Tibial nerve (tissue), 4 donors: Measurements from ENCODE around the gene KCNJ6. TPM values are rescaled to one million over a fixed set of nuclear protein-coding genes. Genes with fewer than 3 reads are reported as not detected.
"Not testable (repeated sequence)": the region's sequence is repeated elsewhere in the genome, so short reads cannot be mapped to it uniquely, and the experiment has no call there.

Experiments used
- DNase-seq, 2 donors: peaks; one replicate each; pipeline ENCODE4 v3.0.0-alpha.2; 2019; ENCODE audit warnings: low spot score in 2 of 2
- H3K27ac ChIP-seq, 4 donors: fragments of 200-600 bp; sonication (generic) in 3 of 4; one replicate each; pipeline ENCODE4 v1.5.1; 2017 to 2019; ENCODE audit warnings: mild to moderate bottlenecking in 1 of 4
- H3K27me3 ChIP-seq, 2 donors: fragments of 200-600 bp; sonication (generic) in 1 of 2; one replicate each; pipeline versions ENCODE4 v1.5.1 to v1.6.0; 2017 to 2019
- H3K36me3 ChIP-seq, 3 donors: fragments of 200-600 bp; sonication (generic); one replicate each; pipeline ENCODE4 v1.5.1; 2018 to 2019
- H3K4me1 ChIP-seq, 4 donors: fragments of 200-600 bp; sonication (generic) in 3 of 4; one replicate each; pipeline ENCODE4 v1.5.1; 2017 to 2019
- H3K4me3 ChIP-seq, 4 donors: fragments of 200-600 bp; sonication (generic) in 3 of 4; one replicate each; pipeline ENCODE4 v1.5.1; 2017 to 2019; ENCODE audit warnings: mild to moderate bottlenecking in 1 of 4, moderate library complexity in 1 of 4
- H3K9me3 ChIP-seq, 4 donors: fragments of 200-600 bp; sonication (generic) in 3 of 4; one replicate each; pipeline ENCODE4 v1.5.1; 2017 to 2019
- CTCF ChIP-seq, 5 experiments: fragments of 200-600 bp in 3 of 5; fragments of 450-650 bp in 2 of 5; sonication (generic) in 3 of 5; IDR thresholded peaks; one replicate each; pipeline ENCODE4 v1.5.1; 2016 to 2019; ENCODE audit warnings: antibody characterized with exemption in 5 of 5, mild to moderate bottlenecking in 3 of 5, moderate library complexity in 2 of 5
- EP300 ChIP-seq, 2 donors: sonication (generic); formaldehyde crosslinking; IDR thresholded peaks; one replicate each; pipeline ENCODE4 v1.6.1; 2017; ENCODE audit warnings: antibody characterized with exemption in 2 of 2, mild to moderate bottlenecking in 1 of 2
- POLR2A ChIP-seq, 2 donors: fragments of 450-650 bp; IDR thresholded peaks; one replicate each; pipeline ENCODE4 v1.6.1; 2017; ENCODE audit warnings: antibody characterized with exemption in 2 of 2, mild to moderate bottlenecking in 2 of 2, moderate library complexity in 2 of 2
- WGBS, 2 donors: methylation state at CpG; one replicate each; pipeline ENCODE4 v1.1.5; 2018; 5-methylcytosine and 5-hydroxymethylcytosine counted together
- total RNA-seq, 4 donors: library from RNA; depleted of rRNA; stranded (reverse); fragments of >200 nt; gene quantifications; one replicate each; pipeline ENCODE4 v1.1.0, GENCODE V29; 2016

KCNJ6 gene
- total RNA-seq, 4 donors from 2014 or later, result not detected

- H3K4me3 ChIP-seq, result no peak overlapping the region
- no peak overlapping the region for H3K27ac ChIP-seq
- H3K27me3 ChIP-seq, result no peaks in the 10 kb centered on the region
- WGBS, 2 donors, result 88 to 91% methylated on average over 2 of the region's 2 CpGs
- H3K4me1 ChIP-seq, result no peaks in the 10 kb centered on the region
- peaks cover 0 to 20% (median 3%) of the 10 kb centered on the region in 4 donors for H3K9me3 ChIP-seq
- TF ChIP-seq CTCF (IDR thresholded peaks at IDR 0.05), result no peak
- TF ChIP-seq EP300 (IDR thresholded peaks at IDR 0.05), result no peak
- no peak for TF ChIP-seq POLR2A (IDR thresholded peaks at IDR 0.05)
- no peaks in the 10 kb centered on the region for H3K36me3 ChIP-seq
- no peak for DNase-seq
These were observed 337.7 kb downstream of the KCNJ6 start for GRCh38 chr21:37578471-37579126.

- not testable (repeated sequence) for H3K4me3 ChIP-seq, H3K27ac ChIP-seq, H3K36me3 ChIP-seq, H3K27me3 ChIP-seq, DNase-seq, H3K4me1 ChIP-seq
- peaks cover 0 to 20% (median 3%) of the 10 kb centered on the region in 4 donors for H3K9me3 ChIP-seq
- WGBS, 2 donors, result 96 to 100% methylated on average over 1 of the region's 1 CpG
These were observed 339.3 kb downstream of the KCNJ6 start for GRCh38 chr21:37576929-37577328.

- Histone ChIP-seq H3K36me3 (no peaks in the 10 kb centered on the region), H3K9me3 (peaks cover 0 to 20% (median 3%) of the 10 kb centered on the region in 4 donors), H3K27me3 (no peaks in the 10 kb centered on the region), H3K4me1 (no peaks in the 10 kb centered on the region), H3K4me3 (no peak overlapping the region), H3K27ac (no peak overlapping the region)
- WGBS, 2 donors, result 79 to 87% methylated on average over 11 of the region's 11 CpGs
- TF ChIP-seq POLR2A (IDR thresholded peaks at IDR 0.05) (no peak), EP300 (IDR thresholded peaks at IDR 0.05) (no peak), CTCF (IDR thresholded peaks at IDR 0.05) (no peak)
- no peak for DNase-seq
These were observed 340.7 kb downstream of the KCNJ6 start for GRCh38 chr21:37575580-37575979.

GRCh38 chr21:37574751-37575150 lies 341.5 kb downstream of the KCNJ6 start:
- H3K4me3 ChIP-seq, result no peak overlapping the region
- H3K4me1 ChIP-seq, result no peaks in the 10 kb centered on the region
- DNase-seq, result no peak
- peaks cover 0 to 20% (median 3%) of the 10 kb centered on the region in 4 donors for H3K9me3 ChIP-seq
- WGBS, 2 donors, result 92 to 98% methylated on average over 7 of the region's 7 CpGs
- H3K27me3 ChIP-seq, result no peaks in the 10 kb centered on the region
- no peaks in the 10 kb centered on the region for H3K36me3 ChIP-seq
- TF ChIP-seq EP300 (IDR thresholded peaks at IDR 0.05) (no peak), POLR2A (IDR thresholded peaks at IDR 0.05) (no peak), CTCF (IDR thresholded peaks at IDR 0.05) (no peak)
- H3K27ac ChIP-seq, result no peak overlapping the region

GRCh38 chr21:37574316-37574715 lies 341.9 kb downstream of the KCNJ6 start:
- H3K27ac ChIP-seq, result no peak overlapping the region
- TF ChIP-seq POLR2A (IDR thresholded peaks at IDR 0.05), result no peak
- no peak overlapping the region for H3K4me3 ChIP-seq
- H3K9me3 ChIP-seq, result peaks cover 0 to 15% (median 3%) of the 10 kb centered on the region in 4 donors
- no peaks in the 10 kb centered on the region for H3K27me3 ChIP-seq
- WGBS, 2 donors, result 86 to 92% methylated on average over 6 of the region's 6 CpGs
- no peaks in the 10 kb centered on the region for H3K4me1 ChIP-seq
- H3K36me3 ChIP-seq, result no peaks in the 10 kb centered on the region
- DNase-seq, result no peak

- Histone ChIP-seq H3K36me3 (no peaks in the 10 kb centered on the region), H3K4me1 (no peaks in the 10 kb centered on the region), H3K9me3 (no peaks in the 10 kb centered on the region), H3K27me3 (no peaks in the 10 kb centered on the region), H3K4me3 (no peak overlapping the region), H3K27ac (no peak overlapping the region)
- TF ChIP-seq POLR2A (IDR thresholded peaks at IDR 0.05) (no peak), EP300 (IDR thresholded peaks at IDR 0.05) (no peak), CTCF (IDR thresholded peaks at IDR 0.05) (no peak)
- WGBS, 2 donors, result 71 to 73% methylated on average over 6 of the region's 6 CpGs
- no peak for DNase-seq
These were observed 344.8 kb downstream of the KCNJ6 start for GRCh38 chr21:37571442-37571841.
